ENCODE measurements around the gene ZYX.

DNA sequence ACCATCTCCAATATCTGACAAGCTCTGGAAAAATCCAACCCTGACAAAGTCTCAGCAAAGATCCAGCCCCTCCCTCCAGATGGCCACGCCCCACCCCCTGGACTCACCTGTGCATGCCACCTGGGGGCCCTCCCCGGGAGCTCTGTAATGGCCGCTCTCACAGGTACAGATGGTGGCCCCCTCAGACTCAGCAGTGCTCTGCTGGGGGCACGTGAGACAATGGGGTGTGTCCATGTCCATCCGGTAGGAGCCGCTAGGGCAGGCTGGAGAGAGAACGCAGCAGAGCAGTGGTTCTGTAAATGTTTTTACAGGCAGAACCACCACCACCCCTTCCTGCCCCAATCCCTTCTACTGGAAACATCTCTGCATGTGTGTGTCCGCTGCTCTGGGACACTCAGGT is 18.0 kb downstream of the ZYX start:
- TF ChIP-seq EZH2 (IDR thresholded peaks at IDR 0.05; ENCODE audit: low read length) (no peak), CTCF (optimal IDR thresholded peaks at IDR 0.05 in 1 of 3, IDR thresholded peaks at IDR 0.05 in 1 of 3, conservative IDR thresholded peaks at IDR 0.05 in 1 of 3; ENCODE audit: extremely low read depth in 1 of 3, insufficient read depth in 2 of 3, low read length in 3 of 3) (no peak)
